HT-29 (cell line): ENCODE results near the gene ZNF280C. TPM values are rescaled to one million over a fixed set of nuclear protein-coding genes. Genes with fewer than 3 reads are reported as not detected.

Experiments
- small RNA-seq: library from RNA; depleted of rRNA; stranded (forward); fragments of <200 nt; gene quantifications from one replicate; pipeline ENCODE3, GENCODE V24; 2014
- total RNA-seq: library from RNA; depleted of rRNA; stranded (reverse); fragments of >200 nt; shearing (Covaris generic); gene quantifications from 2 replicates; pipeline ENCODE4 v1.2.3, GENCODE V29; 2014; rRNA removed

The ZNF280C gene
- total RNA-seq, 1 experiment from 2014 or later, result 1.0 TPM

Small RNA genes lying within 50 kb of the gene (small RNA-seq; reads per million reads assigned to genes)
- gene RNU6-1130P, result not detected

Other genes starting within 250 kb of the ZNF280C start
- gene ELF4, start 158.4 kb downstream of the ZNF280C start, total RNA-seq, result 39.8 and 42.4 TPM in 2 replicates
- gene AIFM1, start 103.1 kb downstream of the ZNF280C start, total RNA-seq, result 28.4 and 39.7 TPM in 2 replicates
- gene RAB33A, start 96.9 kb downstream of the ZNF280C start, total RNA-seq, result not detected in 2 replicates
- gene SLC25A14, start 71.0 kb upstream of the ZNF280C start, total RNA-seq, result 9.0 and 9.3 TPM in 2 replicates
- not detected in 2 replicates for gene GPR119, start 116.8 kb upstream of the ZNF280C start, total RNA-seq
- 16.5 and 19.5 TPM in 2 replicates for gene RBMX2, start 133.1 kb upstream of the ZNF280C start, total RNA-seq